HepG2 (cell line): ENCODE measurements around the gene LRRC25. TPM values are rescaled to one million over a fixed set of nuclear protein-coding genes. Genes with fewer than 3 reads are reported as not detected.
A peak's percentile ranks its signal among the peaks of the same experiment; 100 is the strongest.

Experiments used
- GATAD2A ChIP-seq: IDR thresholded peaks from 2 replicates; pipeline ENCODE4 v1.6.1; 2016
- KLF16 ChIP-seq, 2 experiments: sonication (generic) in 1 of 2; formaldehyde crosslinking in 1 of 2; IDR thresholded peaks; 2 replicates each; pipeline versions ENCODE4 v1.6.1 to v1.8.0; 2016 to 2023; ENCODE audit warnings: missing genetic modification reagents in 2 of 2, missing compliant biosample characterization in 1 of 2
- MYC ChIP-seq: sonication (generic); formaldehyde crosslinking; IDR thresholded peaks from 2 replicates; pipeline ENCODE4 v1.9.0; 2021; ENCODE audit warnings: missing genetic modification reagents, borderline replicate concordance
- NKX3-1 ChIP-seq: sonication (generic); formaldehyde crosslinking; IDR thresholded peaks from 2 replicates; pipeline ENCODE4 v1.5.0; 2020; ENCODE audit warnings: missing genetic modification reagents
- RFXANK ChIP-seq: IDR thresholded peaks from 2 replicates; pipeline ENCODE4 v1.6.1; 2016
- SAP130 ChIP-seq: IDR thresholded peaks from 2 replicates; pipeline ENCODE4 v1.6.1; 2016; ENCODE audit warnings: low read depth
- SMC3 ChIP-seq: IDR thresholded peaks from 2 replicates; pipeline ENCODE4 v1.6.1; 2011; ENCODE audit warnings: low read length, improper control_type of control experiment
- SNRNP70 ChIP-seq: fragments of 200-400 bp; formaldehyde crosslinking; IDR thresholded peaks from 2 replicates; pipeline ENCODE4 v1.6.1; 2017; ENCODE audit warnings: mild to moderate bottlenecking, low read depth, low read length, moderate library complexity
- TOPORS ChIP-seq: sonication (generic); formaldehyde crosslinking; IDR thresholded peaks from 2 replicates; pipeline ENCODE4 v1.8.0; 2023; ENCODE audit warnings: mild to moderate bottlenecking, missing genetic modification reagents
- XRCC5 ChIP-seq: fragments of 200-400 bp; formaldehyde crosslinking; optimal IDR thresholded peaks from 2 replicates; pipeline ENCODE3; 2017; ENCODE audit warnings: mild to moderate bottlenecking, low read length
- ZBTB38 ChIP-seq: sonication (generic); formaldehyde crosslinking; IDR thresholded peaks from 2 replicates; pipeline ENCODE4 v1.5.1; 2020; ENCODE audit warnings: mild to moderate bottlenecking, missing genetic modification reagents
- ZNF446 ChIP-seq: sonication (generic); formaldehyde crosslinking; IDR thresholded peaks from 2 replicates; pipeline ENCODE4 v1.5.0; 2020; ENCODE audit warnings: mild to moderate bottlenecking, missing genetic modification reagents
- ZNF468 ChIP-seq: sonication (generic); formaldehyde crosslinking; IDR thresholded peaks from 2 replicates; pipeline ENCODE4 v1.8.0; 2022; ENCODE audit warnings: mild to moderate bottlenecking, moderate library complexity, missing genetic modification reagents
- ZNF678 ChIP-seq: sonication (generic); formaldehyde crosslinking; IDR thresholded peaks from 2 replicates; pipeline ENCODE4 v1.4.0; 2020; ENCODE audit warnings: mild to moderate bottlenecking, missing genetic modification reagents
- ZNF777 ChIP-seq: sonication (generic); formaldehyde crosslinking; IDR thresholded peaks from 2 replicates; pipeline ENCODE4 v1.4.0; 2020; ENCODE audit warnings: missing genetic modification reagents
- ZNF891 ChIP-seq: sonication (generic); formaldehyde crosslinking; IDR thresholded peaks from 2 replicates; pipeline ENCODE4 v1.5.0; 2020; ENCODE audit warnings: mild to moderate bottlenecking, missing genetic modification reagents
- polyA plus RNA-seq, 8 experiments: library from polyadenylated mRNA; depleted of rRNA in 3 of 8; stranded (reverse) in 7 of 8; unstranded in 1 of 8; fragments of >200 nt; fragmentation: Illumina TruSeq in 4 of 8; extraction: Trizol in 4 of 8; gene quantifications; 2 replicates each; pipeline versions ENCODE4 v1.2.1 to v1.2.3, GENCODE V29; 2011 to 2016; ENCODE audit warnings: low read depth in 4 of 8, missing spikeins in 1 of 8, mixed read lengths in 1 of 8; ENCODE audit not compliant: insufficient read depth in 1 of 8
- total RNA-seq, 5 experiments: library from RNA; depleted of rRNA; stranded (reverse); fragments of >200 nt; fragmentation: Illumina TruSeq; extraction: Trizol; gene quantifications; 2 replicates each; pipeline ENCODE4 v1.2.3, GENCODE V29; 2016; ENCODE audit warnings: low read depth in 1 of 5
- TF ChIP-seq, protein P1 (sequence below), 2 experiments: sonication (generic) in 1 of 2; formaldehyde crosslinking in 1 of 2; IDR thresholded peaks; 2 replicates each; pipeline versions ENCODE4 v1.4.0 to v1.6.1; 2018 to 2020; ENCODE audit warnings: missing genetic modification reagents in 2 of 2, borderline replicate concordance in 1 of 2, low read depth in 1 of 2, mild to moderate bottlenecking in 1 of 2, missing biosample characterization in 1 of 2
- TF ChIP-seq, protein P2 (sequence below): sonication (generic); formaldehyde crosslinking; IDR thresholded peaks from 2 replicates; pipeline ENCODE4 v1.8.1; 2022; ENCODE audit warnings: mild to moderate bottlenecking, missing genetic modification reagents
- TF ChIP-seq, protein P3 (sequence below): sonication (generic); formaldehyde crosslinking; IDR thresholded peaks from 2 replicates; pipeline ENCODE4 v1.5.0; 2020; ENCODE audit warnings: missing genetic modification reagents
- TF ChIP-seq, protein P4 (sequence below): sonication (generic); formaldehyde crosslinking; IDR thresholded peaks from 2 replicates; pipeline ENCODE4 v1.8.0; 2022; ENCODE audit warnings: mild to moderate bottlenecking, missing genetic modification reagents, moderate library complexity
- TF ChIP-seq, protein P5 (sequence below): IDR thresholded peaks from 2 replicates; pipeline ENCODE4 v1.4.0; 2020; ENCODE audit warnings: mild to moderate bottlenecking, missing genetic modification reagents

Gene LRRC25
- total and polyA plus RNA-seq, 2 of the 13 experiments (the other 11 are each of a cell fraction or from before 2014, with no cell fraction given): 0.13 to 0.53 TPM

DNA sequence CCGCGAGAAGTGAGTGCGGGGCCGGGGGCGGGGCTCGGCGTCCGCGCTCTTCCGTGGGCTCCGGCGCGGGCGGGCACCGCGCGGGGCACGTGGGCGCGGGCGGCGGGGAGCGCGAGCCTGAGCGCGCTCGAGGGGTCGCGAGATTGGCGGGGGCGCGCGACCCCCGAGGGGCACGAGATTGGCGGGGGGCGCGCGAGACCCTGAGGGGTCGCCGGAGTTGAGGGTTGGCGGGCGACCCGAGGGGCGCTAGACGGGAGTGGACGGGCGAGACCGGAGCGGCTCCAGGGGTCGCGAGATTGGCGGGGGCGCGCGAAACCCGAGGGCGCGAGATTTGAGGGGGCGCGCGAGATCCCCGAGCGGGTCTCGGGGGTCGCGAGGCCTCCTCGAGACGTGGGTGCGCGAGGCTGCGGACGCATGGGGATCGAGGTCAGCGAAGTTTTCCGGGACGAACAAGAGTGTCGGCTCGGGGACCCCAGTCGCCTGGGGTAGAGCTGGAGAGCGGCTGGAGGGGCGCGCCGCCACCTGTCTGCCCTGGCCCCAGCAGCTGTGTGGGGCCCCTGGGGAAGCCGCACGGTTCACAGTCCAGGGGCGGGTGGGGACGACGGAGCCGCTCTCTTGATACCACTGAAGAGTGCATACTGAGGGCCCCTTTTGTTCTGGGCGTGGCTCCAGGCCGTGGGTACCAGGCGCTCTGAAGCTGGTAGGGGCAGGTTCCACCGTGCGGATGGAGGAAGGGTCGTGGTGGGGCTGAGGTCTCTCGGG, 22.5 kb upstream of the LRRC25 start (continued):
- TF ChIP-seq, protein P1, sequence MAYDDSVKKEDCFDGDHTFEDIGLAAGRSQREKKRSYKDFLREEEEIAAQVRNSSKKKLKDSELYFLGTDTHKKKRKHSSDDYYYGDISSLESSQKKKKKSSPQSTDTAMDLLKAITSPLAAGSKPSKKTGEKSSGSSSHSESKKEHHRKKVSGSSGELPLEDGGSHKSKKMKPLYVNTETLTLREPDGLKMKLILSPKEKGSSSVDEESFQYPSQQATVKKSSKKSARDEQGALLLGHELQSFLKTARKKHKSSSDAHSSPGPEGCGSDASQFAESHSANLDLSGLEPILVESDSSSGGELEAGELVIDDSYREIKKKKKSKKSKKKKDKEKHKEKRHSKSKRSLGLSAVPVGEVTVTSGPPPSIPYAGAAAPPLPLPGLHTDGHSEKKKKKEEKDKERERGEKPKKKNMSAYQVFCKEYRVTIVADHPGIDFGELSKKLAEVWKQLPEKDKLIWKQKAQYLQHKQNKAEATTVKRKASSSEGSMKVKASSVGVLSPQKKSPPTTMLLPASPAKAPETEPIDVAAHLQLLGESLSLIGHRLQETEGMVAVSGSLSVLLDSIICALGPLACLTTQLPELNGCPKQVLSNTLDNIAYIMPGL (CRISPR knock-in tag; IDR thresholded peaks at IDR 0.05; ENCODE audit: borderline replicate concordance in 1 of 2, low read depth in 1 of 2): peak in 1 of 2 experiments; percentile 40; a peak in 1 of 4 replicates
- TF ChIP-seq, protein P2, sequence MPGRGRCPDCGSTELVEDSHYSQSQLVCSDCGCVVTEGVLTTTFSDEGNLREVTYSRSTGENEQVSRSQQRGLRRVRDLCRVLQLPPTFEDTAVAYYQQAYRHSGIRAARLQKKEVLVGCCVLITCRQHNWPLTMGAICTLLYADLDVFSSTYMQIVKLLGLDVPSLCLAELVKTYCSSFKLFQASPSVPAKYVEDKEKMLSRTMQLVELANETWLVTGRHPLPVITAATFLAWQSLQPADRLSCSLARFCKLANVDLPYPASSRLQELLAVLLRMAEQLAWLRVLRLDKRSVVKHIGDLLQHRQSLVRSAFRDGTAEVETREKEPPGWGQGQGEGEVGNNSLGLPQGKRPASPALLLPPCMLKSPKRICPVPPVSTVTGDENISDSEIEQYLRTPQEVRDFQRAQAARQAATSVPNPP: 0 out of 2 replicates have a peak, but pooled peaks have one; percentile 38
- TF ChIP-seq KLF16 (CRISPR knock-in tag; IDR thresholded peaks at IDR 0.05) (no peak), SAP130 (CRISPR knock-in tag) (peak; percentile 80), XRCC5 (peak; percentile 33), SMC3 (no peak), RFXANK (CRISPR knock-in tag) (no peak), ZNF678 (CRISPR knock-in tag) (no peak), GATAD2A (peak; percentile 60; the same call in 1 of the 2 replicates), ZNF777 (CRISPR knock-in tag) (peak; percentile 93), ZBTB38 (CRISPR knock-in tag) (0 out of 2 replicates have a peak, but pooled peaks have one; percentile 24), SNRNP70 (no peak), MYC (CRISPR knock-in tag) (peak; percentile 28; the same call in 1 of the 2 replicates), ZNF446 (CRISPR knock-in tag) (peak; percentile 78; the same call in 1 of the 2 replicates), NKX3-1 (CRISPR knock-in tag) (0 out of 2 replicates have a peak, but pooled peaks have one; percentile 11), ZNF891 (CRISPR knock-in tag) (no peak), ZNF468 (CRISPR knock-in tag) (no peak), TOPORS (0 out of 2 replicates have a peak, but pooled peaks have one; percentile 3)
- TF ChIP-seq, protein P3, sequence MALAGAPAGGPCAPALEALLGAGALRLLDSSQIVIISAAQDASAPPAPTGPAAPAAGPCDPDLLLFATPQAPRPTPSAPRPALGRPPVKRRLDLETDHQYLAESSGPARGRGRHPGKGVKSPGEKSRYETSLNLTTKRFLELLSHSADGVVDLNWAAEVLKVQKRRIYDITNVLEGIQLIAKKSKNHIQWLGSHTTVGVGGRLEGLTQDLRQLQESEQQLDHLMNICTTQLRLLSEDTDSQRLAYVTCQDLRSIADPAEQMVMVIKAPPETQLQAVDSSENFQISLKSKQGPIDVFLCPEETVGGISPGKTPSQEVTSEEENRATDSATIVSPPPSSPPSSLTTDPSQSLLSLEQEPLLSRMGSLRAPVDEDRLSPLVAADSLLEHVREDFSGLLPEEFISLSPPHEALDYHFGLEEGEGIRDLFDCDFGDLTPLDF (CRISPR knock-in tag): no peak
- TF ChIP-seq, protein P4, sequence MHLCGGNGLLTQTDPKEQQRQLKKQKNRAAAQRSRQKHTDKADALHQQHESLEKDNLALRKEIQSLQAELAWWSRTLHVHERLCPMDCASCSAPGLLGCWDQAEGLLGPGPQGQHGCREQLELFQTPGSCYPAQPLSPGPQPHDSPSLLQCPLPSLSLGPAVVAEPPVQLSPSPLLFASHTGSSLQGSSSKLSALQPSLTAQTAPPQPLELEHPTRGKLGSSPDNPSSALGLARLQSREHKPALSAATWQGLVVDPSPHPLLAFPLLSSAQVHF: peak; percentile 43; the same call in 1 of the 2 replicates
- TF ChIP-seq, protein P5, sequence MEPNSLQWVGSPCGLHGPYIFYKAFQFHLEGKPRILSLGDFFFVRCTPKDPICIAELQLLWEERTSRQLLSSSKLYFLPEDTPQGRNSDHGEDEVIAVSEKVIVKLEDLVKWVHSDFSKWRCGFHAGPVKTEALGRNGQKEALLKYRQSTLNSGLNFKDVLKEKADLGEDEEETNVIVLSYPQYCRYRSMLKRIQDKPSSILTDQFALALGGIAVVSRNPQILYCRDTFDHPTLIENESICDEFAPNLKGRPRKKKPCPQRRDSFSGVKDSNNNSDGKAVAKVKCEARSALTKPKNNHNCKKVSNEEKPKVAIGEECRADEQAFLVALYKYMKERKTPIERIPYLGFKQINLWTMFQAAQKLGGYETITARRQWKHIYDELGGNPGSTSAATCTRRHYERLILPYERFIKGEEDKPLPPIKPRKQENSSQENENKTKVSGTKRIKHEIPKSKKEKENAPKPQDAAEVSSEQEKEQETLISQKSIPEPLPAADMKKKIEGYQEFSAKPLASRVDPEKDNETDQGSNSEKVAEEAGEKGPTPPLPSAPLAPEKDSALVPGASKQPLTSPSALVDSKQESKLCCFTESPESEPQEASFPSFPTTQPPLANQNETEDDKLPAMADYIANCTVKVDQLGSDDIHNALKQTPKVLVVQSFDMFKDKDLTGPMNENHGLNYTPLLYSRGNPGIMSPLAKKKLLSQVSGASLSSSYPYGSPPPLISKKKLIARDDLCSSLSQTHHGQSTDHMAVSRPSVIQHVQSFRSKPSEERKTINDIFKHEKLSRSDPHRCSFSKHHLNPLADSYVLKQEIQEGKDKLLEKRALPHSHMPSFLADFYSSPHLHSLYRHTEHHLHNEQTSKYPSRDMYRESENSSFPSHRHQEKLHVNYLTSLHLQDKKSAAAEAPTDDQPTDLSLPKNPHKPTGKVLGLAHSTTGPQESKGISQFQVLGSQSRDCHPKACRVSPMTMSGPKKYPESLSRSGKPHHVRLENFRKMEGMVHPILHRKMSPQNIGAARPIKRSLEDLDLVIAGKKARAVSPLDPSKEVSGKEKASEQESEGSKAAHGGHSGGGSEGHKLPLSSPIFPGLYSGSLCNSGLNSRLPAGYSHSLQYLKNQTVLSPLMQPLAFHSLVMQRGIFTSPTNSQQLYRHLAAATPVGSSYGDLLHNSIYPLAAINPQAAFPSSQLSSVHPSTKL (CRISPR knock-in tag): peak; percentile 17; the same call in 1 of the 2 replicates
